PC-9 (cell line): ENCODE measurements around the gene SLC66A2. TPM values are rescaled to one million over a fixed set of nuclear protein-coding genes. Genes with fewer than 3 reads are reported as not detected.

Experiments used
- BruUV-seq: library from RNA; stranded (reverse); fragments of 400-500 nt; replicated peaks from 2 replicates; lab custom pipeline; 2021; lab: Mats Ljungman, UMichigan
- CTCF ChIA-PET: fragments of 300-600 bp; sonication (Branson Sonifier 250); formaldehyde crosslinking; loops from one replicate; lab custom pipeline; 2022; ENCODE audit warnings: antibody characterized with exemption; lab: Charles Lee
- POLR2A ChIA-PET: fragments of 300-600 bp; sonication (Branson Sonifier 250); formaldehyde crosslinking; loops from one replicate; lab custom pipeline; 2022; ENCODE audit warnings: antibody characterized with exemption; ENCODE audit not compliant: unreplicated experiment; lab: Charles Lee
- DNase-seq, 2 experiments: peaks; one replicate each; pipeline versions ENCODE4 v3.0.0 to v3.0.0-alpha.2; 2015 to 2022; ENCODE audit warnings: mixed read lengths in 1 of 2
- H2AFZ ChIP-seq: fragments of 200-600 bp; sonication (generic); 2 replicates; pipeline ENCODE4 v1.8.1; 2017; ENCODE audit warnings: antibody characterized with exemption
- H3F3A ChIP-seq: fragments of 200-600 bp; sonication (generic); 2 replicates; pipeline ENCODE4 v1.8.1; 2017; ENCODE audit warnings: antibody characterized with exemption, mild to moderate bottlenecking, low read depth; ENCODE audit not compliant: insufficient read depth
- H3K27ac ChIP-seq: fragments of 200-600 bp; sonication (generic); 2 replicates; pipeline ENCODE4 v1.6.1; 2016; ENCODE audit warnings: mixed run types
- H3K27me3 ChIP-seq: fragments of 200-600 bp; sonication (generic); 2 replicates; pipeline ENCODE4 v1.6.1; 2016; ENCODE audit warnings: low read depth, mixed run types; ENCODE audit not compliant: insufficient read depth
- H3K36me3 ChIP-seq: fragments of 200-600 bp; sonication (generic); 2 replicates; pipeline ENCODE4 v1.6.1; 2016; ENCODE audit warnings: low read depth, mixed run types
- H3K4me1 ChIP-seq: fragments of 200-600 bp; sonication (generic); replicated peaks from 2 replicates; pipeline ENCODE4 v1.6.1; 2016; ENCODE audit warnings: mixed run types; ENCODE audit not compliant: insufficient read depth
- H3K4me2 ChIP-seq: fragments of 200-600 bp; sonication (generic); 2 replicates; pipeline ENCODE4 v1.6.1; 2017; ENCODE audit warnings: mixed run types
- H3K4me3 ChIP-seq: fragments of 200-600 bp; sonication (generic); 2 replicates; pipeline ENCODE4 v1.6.1; 2016; ENCODE audit warnings: mixed run types
- H3K79me2 ChIP-seq: fragments of 200-600 bp; sonication (generic); 2 replicates; pipeline ENCODE4 v1.6.1; 2017; ENCODE audit warnings: low read depth, mixed run types
- H3K9me2 ChIP-seq: fragments of 200-600 bp; sonication (generic); 2 replicates; pipeline ENCODE4 v1.8.1; 2017; ENCODE audit warnings: mild to moderate bottlenecking; ENCODE audit not compliant: insufficient read depth
- H3K9me3 ChIP-seq: fragments of 200-600 bp; sonication (generic); 2 replicates; pipeline ENCODE4 v1.8.1; 2016; ENCODE audit warnings: low read depth; ENCODE audit not compliant: insufficient read depth
- H4K20me1 ChIP-seq: fragments of 200-600 bp; sonication (generic); 2 replicates; pipeline ENCODE4 v1.8.1; 2017; ENCODE audit not compliant: insufficient read depth
- CTCF ChIP-seq: fragments of 200-600 bp; sonication (generic); conservative IDR thresholded peaks from 2 replicates; pipeline ENCODE4 v1.6.1; 2017; ENCODE audit warnings: mixed run types, antibody characterized with exemption, mild to moderate bottlenecking, moderate library complexity
- EZH2 ChIP-seq: fragments of 200-600 bp; sonication (generic); IDR thresholded peaks from 2 replicates; pipeline ENCODE4 v1.8.0; 2017; ENCODE audit warnings: antibody characterized with exemption, low read depth
- intact Hi-C: fragments of 100-400 bp; cut with micrococcal nuclease; formaldehyde crosslinking; loops from one replicate; pipeline ENCODE4 v1.10.0; 2022; ENCODE audit not compliant: unreplicated experiment
- total RNA-seq: library from RNA; stranded (reverse); gene quantifications from 2 replicates; pipeline ENCODE4 v1.2.3, GENCODE V29; 2021

The SLC66A2 gene
- total RNA-seq, 1 experiment from 2014 or later = 24.3 TPM

DNA sequence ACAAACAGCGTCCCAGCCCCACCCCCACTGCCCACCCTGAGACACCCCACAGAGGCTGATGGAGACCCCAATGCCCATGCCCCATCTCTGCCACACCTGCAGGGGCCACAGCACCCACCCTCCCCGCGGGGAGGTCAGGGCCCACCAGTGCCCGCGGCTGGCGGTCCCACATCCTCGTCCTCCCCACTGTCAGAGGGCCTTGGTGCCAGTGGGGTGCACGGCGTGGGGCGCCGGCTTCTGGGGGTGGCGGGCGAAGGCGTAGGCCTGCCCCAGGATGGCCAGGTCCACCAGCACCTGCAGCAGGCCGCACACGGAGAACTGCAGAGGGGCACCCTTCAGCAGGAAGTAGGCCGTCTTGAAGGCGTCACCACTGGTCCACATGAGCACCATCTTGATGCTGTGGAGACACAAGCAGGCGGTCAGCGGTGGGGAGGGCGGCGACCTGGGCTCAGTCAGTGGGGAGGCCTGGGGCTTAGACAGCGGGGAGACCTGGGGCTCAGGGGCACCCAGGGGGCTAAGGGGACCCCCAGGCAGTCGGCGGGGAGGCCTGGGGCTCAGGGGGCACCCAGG lies 47.6 kb downstream of the SLC66A2 start:
- Histone ChIP-seq H3K4me3 (no peak overlapping the region), H2AFZ (no peak overlapping the region), H3K9me2 (no peaks in the 10 kb centered on the region), H3K36me3 (no peaks in the 10 kb centered on the region), H3K27ac (no peak overlapping the region), H4K20me1 (no peaks in the 10 kb centered on the region), H3K4me2 (no peak overlapping the region), H3K79me2 (no peaks in the 10 kb centered on the region), H3K27me3 (no peaks in the 10 kb centered on the region), H3K9me3 (peaks cover 3% of the 10 kb centered on the region; the same call in 1 of the 2 replicates), H3K4me1 (no peaks in the 10 kb centered on the region), H3F3A (no peaks in the 10 kb centered on the region)
- no peak for DNase-seq
- ChIA-PET CTCF (no interaction called here), POLR2A (no interaction called here)
- intact Hi-C loops = no loop called here
- no TSS peak for BruUV-seq
- TF ChIP-seq CTCF = no peak
- TF ChIP-seq EZH2 = no peak

DNA sequence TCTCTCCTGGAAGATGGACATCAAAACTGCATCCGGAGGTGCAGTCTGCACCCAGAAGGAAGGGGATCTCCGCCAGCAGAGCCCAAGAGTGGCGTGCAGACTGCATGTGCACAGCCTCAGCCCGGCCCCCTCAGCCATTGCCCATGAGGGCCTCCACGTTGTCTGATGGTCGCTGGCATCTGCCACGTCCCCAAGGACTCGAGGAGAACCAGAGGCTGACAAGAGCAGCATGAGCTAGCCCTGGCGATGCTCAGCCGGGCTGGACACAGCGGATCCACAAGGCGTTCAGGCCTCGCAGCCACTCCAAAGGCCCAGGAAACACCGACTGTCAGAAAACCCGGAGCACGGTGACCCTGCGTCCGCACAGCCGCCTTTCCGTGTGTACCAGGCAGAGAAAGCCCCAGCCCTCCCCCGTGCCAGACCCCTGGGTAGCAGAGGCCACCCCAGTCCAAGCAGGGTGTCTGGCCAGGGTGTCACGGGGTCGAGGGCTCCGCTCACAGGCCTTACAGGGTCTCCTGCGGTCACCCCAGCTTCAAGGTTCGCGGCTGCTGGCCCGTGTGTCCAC lies 48.3 kb downstream of the SLC66A2 start:
- Histone ChIP-seq H3K4me3 (no peak overlapping the region), H3K27ac (no peak overlapping the region), H3K79me2 (no peaks in the 10 kb centered on the region), H4K20me1 (no peaks in the 10 kb centered on the region), H3F3A (no peaks in the 10 kb centered on the region), H3K36me3 (no peaks in the 10 kb centered on the region), H3K4me1 (no peaks in the 10 kb centered on the region), H3K4me2 (no peak overlapping the region), H3K9me2 (no peaks in the 10 kb centered on the region), H3K9me3 (peaks cover 7% of the 10 kb centered on the region; the same call in 1 of the 2 replicates), H3K27me3 (no peaks in the 10 kb centered on the region), H2AFZ (no peak overlapping the region)
- TF ChIP-seq EZH2 (no peak), CTCF (no peak)
- ChIA-PET POLR2A (no interaction called here), CTCF (no interaction called here)
- intact Hi-C loops = no loop called here
- BruUV-seq = no TSS peak
- no peak for DNase-seq

DNA sequence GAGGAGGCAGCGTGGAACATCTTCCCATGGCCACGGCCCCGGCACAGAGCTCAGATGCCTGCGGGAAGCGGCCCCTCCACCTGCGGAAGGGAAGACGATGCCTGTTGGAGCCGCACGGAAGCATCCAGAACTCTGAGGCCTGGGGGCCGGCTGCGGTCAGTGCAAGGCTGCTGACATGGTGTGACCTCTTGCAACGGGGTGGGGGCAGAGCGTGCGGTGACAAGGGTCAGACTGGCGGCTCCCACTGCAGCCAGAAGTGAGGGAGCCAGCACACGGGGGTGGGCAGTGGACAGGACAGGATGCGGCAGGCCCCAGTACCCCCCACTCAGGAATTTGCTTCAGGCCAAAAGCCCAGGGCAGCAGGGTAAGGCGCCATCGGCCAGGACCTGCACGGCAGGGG lies 48.8 kb downstream of the SLC66A2 start:
- no peaks in the 10 kb centered on the region for H3K4me1 ChIP-seq
- H3K9me2 ChIP-seq = no peaks in the 10 kb centered on the region
- H3K27me3 ChIP-seq = no peaks in the 10 kb centered on the region
- H3K9me3 ChIP-seq = peaks cover 12% of the 10 kb centered on the region; the same call in 1 of the 2 replicates
- H3K4me3 ChIP-seq = no peak overlapping the region
- H4K20me1 ChIP-seq = no peaks in the 10 kb centered on the region
- no peaks in the 10 kb centered on the region for H3K36me3 ChIP-seq
- H3K27ac ChIP-seq = no peak overlapping the region
- BruUV-seq = no TSS peak
- no peak overlapping the region for H2AFZ ChIP-seq
- intact Hi-C loops = no loop called here
- TF ChIP-seq CTCF (no peak), EZH2 (no peak)
- H3K79me2 ChIP-seq = no peaks in the 10 kb centered on the region
- no peaks in the 10 kb centered on the region for H3F3A ChIP-seq
- POLR2A ChIA-PET = no interaction called here
- H3K4me2 ChIP-seq = no peak overlapping the region
- CTCF ChIA-PET = no interaction called here
- DNase-seq = no peak
